GM03348 (cell line): ENCODE data around the gene GNB1.
"Not testable (repeated sequence)": the region's sequence is repeated elsewhere in the genome, so short reads cannot be mapped to it uniquely, and the experiment has no call there.

ENCODE experiments used
- DNase-seq: peaks from one replicate; pipeline ENCODE4 v3.0.0; 2012; ENCODE audit warnings: low spot score

GNB1 gene

GRCh38 chr1:1760715-1761114 lies 130.2 kb downstream of the GNB1 start:
- DNase-seq, result no peak

- DNase-seq, result no peak
Measured at GRCh38 chr1:1760345-1760650, 130.6 kb downstream of the GNB1 start.

GRCh38 chr1:1759456-1760344 lies 131.2 kb downstream of the GNB1 start:
- DNase-seq, result no peak

GRCh38 chr1:1758692-1759455 lies 132.0 kb downstream of the GNB1 start:
- no peak for DNase-seq

- no peak for DNase-seq
Measured at GRCh38 chr1:1758059-1758621, 132.7 kb downstream of the GNB1 start.

- no peak for DNase-seq
Measured at GRCh38 chr1:1757422-1758058, 133.3 kb downstream of the GNB1 start.

GRCh38 chr1:1756661-1757421 lies 134.0 kb downstream of the GNB1 start:
- no peak for DNase-seq

- no peak for DNase-seq
Measured at GRCh38 chr1:1755852-1756251, 135.0 kb downstream of the GNB1 start.

GRCh38 chr1:1755426-1755825 lies 135.5 kb downstream of the GNB1 start:
- DNase-seq, result no peak

GRCh38 chr1:1754051-1754815 lies 136.7 kb downstream of the GNB1 start:
- no peak for DNase-seq

- no peak for DNase-seq
Measured at GRCh38 chr1:1753607-1754005, 137.3 kb downstream of the GNB1 start.

- no peak for DNase-seq
Measured at GRCh38 chr1:1752636-1753606, 138.0 kb downstream of the GNB1 start.

GRCh38 chr1:1752190-1752589 lies 138.7 kb downstream of the GNB1 start:
- no peak for DNase-seq

GRCh38 chr1:1749941-1750340 lies 140.9 kb downstream of the GNB1 start:
- not testable (repeated sequence) for DNase-seq

GRCh38 chr1:1748686-1749321 lies 142.1 kb downstream of the GNB1 start:
- no peak for DNase-seq

- not testable (repeated sequence) for DNase-seq
Measured at GRCh38 chr1:1746566-1746909, 144.3 kb downstream of the GNB1 start.

GRCh38 chr1:1745651-1746565 lies 145.0 kb downstream of the GNB1 start:
- DNase-seq, result peak; percentile 27

- not testable (repeated sequence) for DNase-seq
Measured at GRCh38 chr1:1742529-1742928, 148.4 kb downstream of the GNB1 start.
